NT2/D1 (cell line): ENCODE measurements around the gene FRAS1.
"Not testable (repeated sequence)": the region's sequence is repeated elsewhere in the genome, so short reads cannot be mapped to it uniquely, and the experiment has no call there.

Experiments
- DNase-seq: peaks from one replicate; pipeline ENCODE4 v3.0.0-alpha.2; 2011; ENCODE audit warnings: low read depth, low spot score
- H3K27me3 ChIP-seq: 2 replicates; pipeline ENCODE4 v1.6.0; 2011; ENCODE audit warnings: mild to moderate bottlenecking; ENCODE audit not compliant: insufficient read length, insufficient read depth
- H3K36me3 ChIP-seq: 2 replicates; pipeline ENCODE4 v1.6.1; 2011; ENCODE audit warnings: mild to moderate bottlenecking, low read length, mixed read lengths; ENCODE audit not compliant: insufficient read depth, insufficient read length
- H3K4me1 ChIP-seq: 2 replicates; pipeline ENCODE4 v1.5.1; 2011; ENCODE audit not compliant: insufficient read depth, insufficient read length
- H3K4me3 ChIP-seq: 2 replicates; pipeline ENCODE4 v1.5.1; 2011; ENCODE audit warnings: low read depth; ENCODE audit not compliant: insufficient read length
- H3K9ac ChIP-seq: 2 replicates; pipeline ENCODE4 v1.6.0; 2011; ENCODE audit warnings: low read depth; ENCODE audit not compliant: insufficient read length
- H3K9me3 ChIP-seq: 2 replicates; pipeline ENCODE4 v1.5.1; 2011; ENCODE audit warnings: mild to moderate bottlenecking, low read length; ENCODE audit not compliant: insufficient read depth
- SUZ12 ChIP-seq: IDR thresholded peaks from 2 replicates; pipeline ENCODE4 v1.6.1; 2011; ENCODE audit not compliant: insufficient read length, insufficient read depth; ENCODE audit errors: extremely low read depth
- YY1 ChIP-seq: IDR thresholded peaks from 2 replicates; pipeline ENCODE4 v1.6.1; 2011; ENCODE audit not compliant: insufficient read length, insufficient read depth
- ZNF274 ChIP-seq: IDR thresholded peaks from 2 replicates; pipeline ENCODE4 v1.6.1; 2011; ENCODE audit warnings: mild to moderate bottlenecking, low read depth, low read length

The FRAS1 gene, protein sequence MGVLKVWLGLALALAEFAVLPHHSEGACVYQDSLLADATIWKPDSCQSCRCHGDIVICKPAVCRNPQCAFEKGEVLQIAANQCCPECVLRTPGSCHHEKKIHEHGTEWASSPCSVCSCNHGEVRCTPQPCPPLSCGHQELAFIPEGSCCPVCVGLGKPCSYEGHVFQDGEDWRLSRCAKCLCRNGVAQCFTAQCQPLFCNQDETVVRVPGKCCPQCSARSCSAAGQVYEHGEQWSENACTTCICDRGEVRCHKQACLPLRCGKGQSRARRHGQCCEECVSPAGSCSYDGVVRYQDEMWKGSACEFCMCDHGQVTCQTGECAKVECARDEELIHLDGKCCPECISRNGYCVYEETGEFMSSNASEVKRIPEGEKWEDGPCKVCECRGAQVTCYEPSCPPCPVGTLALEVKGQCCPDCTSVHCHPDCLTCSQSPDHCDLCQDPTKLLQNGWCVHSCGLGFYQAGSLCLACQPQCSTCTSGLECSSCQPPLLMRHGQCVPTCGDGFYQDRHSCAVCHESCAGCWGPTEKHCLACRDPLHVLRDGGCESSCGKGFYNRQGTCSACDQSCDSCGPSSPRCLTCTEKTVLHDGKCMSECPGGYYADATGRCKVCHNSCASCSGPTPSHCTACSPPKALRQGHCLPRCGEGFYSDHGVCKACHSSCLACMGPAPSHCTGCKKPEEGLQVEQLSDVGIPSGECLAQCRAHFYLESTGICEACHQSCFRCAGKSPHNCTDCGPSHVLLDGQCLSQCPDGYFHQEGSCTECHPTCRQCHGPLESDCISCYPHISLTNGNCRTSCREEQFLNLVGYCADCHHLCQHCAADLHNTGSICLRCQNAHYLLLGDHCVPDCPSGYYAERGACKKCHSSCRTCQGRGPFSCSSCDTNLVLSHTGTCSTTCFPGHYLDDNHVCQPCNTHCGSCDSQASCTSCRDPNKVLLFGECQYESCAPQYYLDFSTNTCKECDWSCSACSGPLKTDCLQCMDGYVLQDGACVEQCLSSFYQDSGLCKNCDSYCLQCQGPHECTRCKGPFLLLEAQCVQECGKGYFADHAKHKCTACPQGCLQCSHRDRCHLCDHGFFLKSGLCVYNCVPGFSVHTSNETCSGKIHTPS (N-terminal part only)

DNA sequence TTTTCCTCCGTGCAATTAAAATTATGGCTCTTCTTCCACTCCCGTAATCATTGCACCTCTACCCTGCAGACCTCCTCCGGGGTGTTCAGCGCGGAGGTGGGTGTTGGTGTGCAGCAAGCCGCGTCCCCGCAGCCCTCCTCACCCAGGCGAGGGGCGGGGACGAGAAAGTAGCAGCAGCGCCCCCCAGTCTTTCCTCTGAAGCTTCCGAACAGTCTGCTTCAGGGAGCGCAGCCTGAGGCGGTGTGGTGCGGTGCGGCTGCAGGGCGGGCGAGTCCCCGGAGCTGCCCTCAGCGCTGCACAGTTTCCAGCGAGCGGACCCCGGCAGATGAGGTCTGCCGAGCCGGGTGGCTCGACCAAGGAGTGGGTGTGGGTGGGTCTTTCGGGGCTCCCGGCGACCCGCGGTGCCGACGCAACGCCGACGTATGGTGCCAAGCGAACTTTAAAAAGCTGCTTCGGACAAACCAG lies at the start of gene FRAS1:
Gene FRAS1, plus strand, starts transcription at position 189 of the 465 bp plus-strand sequence. CDS start 687 bp downstream, outside the sequence.
- Histone ChIP-seq H3K27me3 (peaks cover 8% of the 10 kb centered on the region), H3K4me1 (no peaks in the 10 kb centered on the region), H3K36me3 (no peaks in the 10 kb centered on the region), H3K9me3 (no peaks in the 10 kb centered on the region), H3K4me3 (peak within 1 kb of the TSS; percentile 78), H3K9ac (peak within 1 kb of the TSS; percentile 90)
- DNase-seq: no peak
- TF ChIP-seq SUZ12 (no peak), YY1 (no peak), ZNF274 (no peak)

DNA sequence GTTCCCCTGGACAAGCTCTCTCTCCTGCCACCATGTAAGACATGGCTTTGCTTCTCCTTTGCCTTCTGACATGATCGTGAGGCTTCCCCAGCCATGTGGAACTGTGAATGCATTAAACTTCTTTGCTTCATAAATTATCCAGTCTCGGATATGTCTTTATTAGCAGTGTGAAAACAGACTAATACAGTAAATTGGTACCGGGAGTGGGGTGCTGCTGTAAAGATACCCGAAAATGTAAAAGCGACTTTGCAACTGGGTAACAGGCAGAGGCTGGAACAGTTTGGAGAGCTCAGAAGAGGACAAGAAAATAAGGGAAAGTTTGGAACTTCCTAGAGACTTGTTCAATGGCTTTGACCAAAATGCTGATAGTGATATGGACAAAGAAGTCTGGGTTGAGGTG lies 46.1 kb upstream of the FRAS1 start:
- not testable (repeated sequence) for H3K9ac ChIP-seq, DNase-seq, H3K36me3 ChIP-seq, H3K4me3 ChIP-seq, H3K27me3 ChIP-seq, H3K4me1 ChIP-seq
- peaks cover 16% of the 10 kb centered on the region; the same call in 1 of the 2 replicates for H3K9me3 ChIP-seq

DNA sequence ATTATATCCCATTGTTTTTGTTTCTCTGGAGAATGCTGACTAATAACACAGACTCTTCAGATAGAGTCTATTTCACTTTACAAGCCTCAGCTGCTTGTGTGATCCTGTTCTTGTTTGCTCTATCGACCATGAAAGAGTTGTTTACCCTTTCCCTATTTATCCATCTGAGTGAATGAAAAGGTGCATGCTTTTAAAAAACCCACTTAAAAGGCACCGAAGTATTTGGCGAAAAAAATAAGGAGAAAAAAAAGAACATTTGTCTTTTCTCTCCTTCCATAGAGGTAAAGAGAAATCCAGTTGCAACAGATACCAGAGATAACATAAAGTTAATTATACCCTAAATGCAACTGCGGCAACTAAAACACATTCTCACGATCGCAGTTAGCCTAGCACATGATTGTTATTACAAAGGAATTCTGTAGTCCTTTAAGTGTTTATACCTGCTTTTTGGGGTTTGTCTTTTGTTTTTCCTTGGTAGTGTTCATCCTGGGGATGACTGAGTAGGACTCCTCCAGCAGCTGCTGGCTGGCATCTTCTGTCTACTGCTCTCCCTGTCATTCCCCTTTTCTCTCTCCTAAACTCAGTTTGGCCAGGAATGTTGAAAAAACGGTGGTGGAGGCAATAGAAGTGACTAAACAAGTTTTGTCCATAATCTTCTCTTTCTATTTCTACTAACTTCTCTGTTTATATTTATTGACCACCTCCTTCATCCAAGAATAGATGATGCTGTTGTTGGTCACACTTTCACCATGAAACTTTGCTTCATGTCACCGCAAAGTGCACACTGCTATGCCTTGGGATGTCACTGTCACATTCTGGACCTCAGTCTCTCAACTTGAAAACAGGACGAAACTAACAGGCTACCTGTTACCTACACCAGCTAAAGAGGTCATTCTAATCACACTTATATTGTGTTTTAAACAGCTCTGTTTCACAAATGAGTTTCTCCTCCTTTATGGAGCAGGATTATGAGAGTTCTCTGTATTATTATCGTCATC lies 41.9 kb upstream of the FRAS1 start:
- no peak for DNase-seq
- TF ChIP-seq SUZ12 (no peak), YY1 (no peak), ZNF274 (no peak)
- no peak overlapping the region for H3K9ac ChIP-seq

DNA sequence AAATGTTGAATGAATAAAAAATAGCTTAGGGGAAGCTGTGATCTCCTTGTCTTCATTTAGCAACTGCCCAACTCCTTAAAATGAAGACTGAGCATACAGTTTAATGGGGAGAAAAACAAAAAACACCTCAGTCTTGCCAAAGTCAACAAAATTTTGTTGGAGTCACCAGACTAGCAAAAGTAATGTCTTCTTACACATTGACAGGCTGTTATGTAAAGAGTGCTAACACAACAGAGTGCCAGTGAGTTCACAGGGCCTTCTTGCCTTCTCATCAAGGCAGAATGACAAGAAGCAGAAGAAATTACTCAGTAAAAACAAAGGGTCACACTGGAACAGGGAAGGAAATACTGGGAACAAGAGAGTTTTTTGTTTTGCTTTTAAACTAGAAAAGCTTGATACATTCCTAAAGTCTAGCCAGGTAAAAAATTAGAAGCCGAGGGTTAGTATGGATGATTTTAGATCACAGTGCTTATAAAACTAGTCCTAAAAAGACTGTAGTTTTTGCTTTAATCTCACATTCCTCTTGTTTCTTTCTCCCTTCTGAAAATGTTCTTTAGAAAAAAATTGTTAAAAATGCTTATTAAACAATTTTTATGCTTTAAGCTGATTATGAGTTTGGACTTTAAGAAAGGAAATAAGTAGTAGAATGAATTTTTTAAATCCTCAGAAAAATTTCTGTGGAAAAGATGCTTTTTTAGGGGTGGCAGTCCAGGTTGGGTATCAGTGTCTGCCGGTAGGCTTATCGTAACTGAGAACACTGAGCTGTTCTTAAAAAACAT lies 38.7 kb upstream of the FRAS1 start:
- H3K9me3 ChIP-seq: no peaks in the 10 kb centered on the region
- no peaks in the 10 kb centered on the region for H3K4me1 ChIP-seq
- TF ChIP-seq SUZ12 (no peak), ZNF274 (no peak), YY1 (no peak)
- no peak for DNase-seq
- no peak overlapping the region for H3K4me3 ChIP-seq
- no peaks in the 10 kb centered on the region for H3K36me3 ChIP-seq
- no peak overlapping the region for H3K9ac ChIP-seq
- no peaks in the 10 kb centered on the region for H3K27me3 ChIP-seq

More for the DNA sequence above, 41.9 kb upstream of the FRAS1 start:
- no peaks in the 10 kb centered on the region for H3K27me3 ChIP-seq
- H3K4me3 ChIP-seq: no peak overlapping the region
- no peaks in the 10 kb centered on the region for H3K4me1 ChIP-seq
- H3K36me3 ChIP-seq: no peaks in the 10 kb centered on the region
- H3K9me3 ChIP-seq: peaks cover 14% of the 10 kb centered on the region; the same call in 1 of the 2 replicates

DNA sequence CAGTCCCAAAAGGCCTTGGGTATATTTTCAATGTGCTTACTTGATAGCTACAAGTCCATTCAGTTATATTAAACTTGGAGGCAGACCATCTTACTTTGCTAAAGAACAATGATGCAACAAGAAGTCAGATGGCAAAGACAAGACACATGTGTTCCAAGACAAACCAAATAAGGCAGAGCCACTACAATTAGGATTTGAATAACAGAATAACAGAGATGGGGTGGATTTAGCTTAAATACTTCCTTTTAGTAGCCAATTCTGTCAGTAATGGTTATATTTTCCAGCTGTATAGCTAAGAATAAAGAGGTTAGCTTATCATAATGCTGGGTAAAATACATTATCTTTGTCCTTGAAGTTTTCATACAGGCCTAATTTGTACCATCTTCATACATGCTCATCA lies 37.7 kb upstream of the FRAS1 start:
- TF ChIP-seq SUZ12 (no peak), ZNF274 (no peak), YY1 (no peak)
- no peak for DNase-seq
- H3K9ac ChIP-seq: no peak overlapping the region

DNA sequence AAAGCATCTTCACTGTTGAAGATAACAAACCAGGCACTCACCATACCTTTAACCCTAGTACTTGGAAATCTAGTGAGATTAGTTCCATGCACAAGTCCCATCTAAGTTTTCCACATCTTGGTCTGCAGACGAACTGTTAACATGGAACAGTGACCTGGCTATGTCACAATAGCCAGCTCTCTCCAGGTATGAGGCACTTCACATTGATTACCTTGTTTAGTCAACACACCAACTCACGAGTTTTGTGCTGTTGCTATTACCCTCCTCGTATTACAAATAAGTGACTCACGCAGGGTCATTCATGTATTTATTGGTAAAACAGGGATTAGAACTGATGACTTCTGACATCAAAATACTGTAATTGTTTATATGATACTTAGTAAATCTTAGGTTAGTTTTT lies 36.4 kb upstream of the FRAS1 start:
- DNase-seq: no peak
- Histone ChIP-seq H3K36me3 (no peaks in the 10 kb centered on the region), H3K9ac (no peak overlapping the region), H3K4me3 (no peak overlapping the region), H3K27me3 (no peaks in the 10 kb centered on the region), H3K4me1 (no peaks in the 10 kb centered on the region), H3K9me3 (no peaks in the 10 kb centered on the region)
- no peak for TF ChIP-seq SUZ12
- no peak for TF ChIP-seq ZNF274
- TF ChIP-seq YY1: no peak

More for the DNA sequence above, 37.7 kb upstream of the FRAS1 start:
- no peaks in the 10 kb centered on the region for H3K9me3 ChIP-seq
- H3K27me3 ChIP-seq: no peaks in the 10 kb centered on the region
- no peak overlapping the region for H3K4me3 ChIP-seq
- H3K36me3 ChIP-seq: no peaks in the 10 kb centered on the region
- no peaks in the 10 kb centered on the region for H3K4me1 ChIP-seq
